ENCODE results near the gene CNST. TPM values are rescaled to one million over a fixed set of nuclear protein-coding genes. Genes with fewer than 3 reads are reported as not detected.

CNST gene
- total and polyA plus RNA-seq, 2 donors from 2014 or later: 5.6 to 24.1 TPM

- no peak for TF ChIP-seq CTCF (IDR thresholded peaks at IDR 0.05; ENCODE audit: borderline replicate concordance, extremely low read depth, insufficient read depth)
- Histone ChIP-seq H3K9me3 (ENCODE audit: control insufficient read depth in 2 of 3, insufficient read depth in 1 of 3, low read length in 3 of 3) (no peaks in the 10 kb centered on the region), H3K4me1 (ENCODE audit: control insufficient read depth in 2 of 3, insufficient read depth in 2 of 3, low read depth in 1 of 3, low read length in 3 of 3) (peaks cover 0 to 2% (median 0%) of the 10 kb centered on the region in 3 donors), H3K4me3 (ENCODE audit: low read length in 3 of 3) (no peak overlapping the region), H3K27ac (ENCODE audit: low read depth in 2 of 2, low read length in 2 of 2) (no peak overlapping the region), H3K9ac (ENCODE audit: low read length in 3 of 3) (no peak overlapping the region), H3K36me3 (ENCODE audit: control insufficient read depth in 2 of 3, insufficient read depth in 3 of 3, low read length in 3 of 3) (no peaks in the 10 kb centered on the region), H3K27me3 (ENCODE audit: control insufficient read depth, insufficient read depth, low read length) (no peaks in the 10 kb centered on the region)
- DNase-seq (peak in 1 of 5 donors; percentile 39), FAIRE-seq (no peak)
- intact Hi-C loops (cut with DNase I): no loop called here
These were observed 107.8 kb downstream of the CNST start for GRCh38 chr1:246674049-246674448.

GRCh38 chr1:246677842-246678241 is 111.6 kb downstream of the CNST start:
- no peak overlapping the region for H3K4me3 ChIP-seq (ENCODE audit: low read length in 3 of 3)
- no peak for TF ChIP-seq CTCF (IDR thresholded peaks at IDR 0.05; ENCODE audit: borderline replicate concordance, extremely low read depth, insufficient read depth)
- no peak overlapping the region for H3K9ac ChIP-seq (ENCODE audit: low read length in 3 of 3)
- no peak for FAIRE-seq
- H3K36me3 ChIP-seq (ENCODE audit: control insufficient read depth in 2 of 3, insufficient read depth in 3 of 3, low read length in 3 of 3): no peaks in the 10 kb centered on the region
- H3K4me1 ChIP-seq (ENCODE audit: control insufficient read depth in 2 of 3, insufficient read depth in 2 of 3, low read depth in 1 of 3, low read length in 3 of 3): peaks cover 0 to 10% (median 4%) of the 10 kb centered on the region in 3 donors
- H3K27me3 ChIP-seq (ENCODE audit: control insufficient read depth, insufficient read depth, low read length): no peaks in the 10 kb centered on the region
- H3K27ac ChIP-seq (ENCODE audit: low read depth in 2 of 2, low read length in 2 of 2): no peak overlapping the region
- intact Hi-C loops (cut with DNase I): no loop called here
- H3K9me3 ChIP-seq (ENCODE audit: control insufficient read depth in 2 of 3, insufficient read depth in 1 of 3, low read length in 3 of 3): no peaks in the 10 kb centered on the region
- peak in 3 of 5 donors; percentile 38 to 78 (median 78) for DNase-seq

- H3K36me3 ChIP-seq (ENCODE audit: control insufficient read depth in 2 of 3, insufficient read depth in 3 of 3, low read length in 3 of 3): no peaks in the 10 kb centered on the region
- DNase-seq (peak in 3 of 5 donors; percentile 35 to 58 (median 52)), FAIRE-seq (no peak)
- no peaks in the 10 kb centered on the region for H3K27me3 ChIP-seq (ENCODE audit: control insufficient read depth, insufficient read depth, low read length)
- peaks cover 0 to 10% (median 4%) of the 10 kb centered on the region in 3 donors for H3K4me1 ChIP-seq (ENCODE audit: control insufficient read depth in 2 of 3, insufficient read depth in 2 of 3, low read depth in 1 of 3, low read length in 3 of 3)
- H3K9ac ChIP-seq (ENCODE audit: low read length in 3 of 3): no peak overlapping the region
- intact Hi-C loops (cut with DNase I): no loop called here
- TF ChIP-seq CTCF (IDR thresholded peaks at IDR 0.05; ENCODE audit: borderline replicate concordance, extremely low read depth, insufficient read depth): no peak
- H3K9me3 ChIP-seq (ENCODE audit: control insufficient read depth in 2 of 3, insufficient read depth in 1 of 3, low read length in 3 of 3): no peaks in the 10 kb centered on the region
- no peak overlapping the region for H3K27ac ChIP-seq (ENCODE audit: low read depth in 2 of 2, low read length in 2 of 2)
- no peak overlapping the region for H3K4me3 ChIP-seq (ENCODE audit: low read length in 3 of 3)
These were observed 112.8 kb downstream of the CNST start for GRCh38 chr1:246678816-246679793.

Measured in kidney (tissue), 14 donors.